ENCODE results near the gene ANKS1B.

- no peak for TF ChIP-seq NR2C1 (IDR thresholded peaks at IDR 0.05)
- TF ChIP-seq NFYB (IDR thresholded peaks at IDR 0.05; ENCODE audit: insufficient read depth, low read depth, low read length) = no peak
- TF ChIP-seq CEBPB (IDR thresholded peaks at IDR 0.05; ENCODE audit: borderline replicate concordance in 1 of 2, low read depth in 2 of 2, low read length in 2 of 2) = no peak
These were observed 844.6 kb downstream of the ANKS1B start for GRCh38 chr12:99140017-99140720.
